DOHH2 (cell line): ENCODE results near the gene MACC1.

ENCODE experiments used
- CTCF ChIP-seq: fragments of 200-600 bp; sonication (generic); IDR thresholded peaks from one replicate; pipeline ENCODE4 v1.5.1; 2014; ENCODE audit warnings: antibody characterized with exemption, mild to moderate bottlenecking, low read depth, low read length; ENCODE audit not compliant: poor library complexity, severe bottlenecking
- EZH2phosphoT487 ChIP-seq: fragments of 200-600 bp; sonication (generic); IDR thresholded peaks from 2 replicates; pipeline ENCODE4 v1.6.1; 2017; ENCODE audit warnings: borderline replicate concordance, mild to moderate bottlenecking, antibody characterized with exemption, low read length, moderate library complexity, mixed read lengths

- no peak for TF ChIP-seq CTCF
- TF ChIP-seq EZH2phosphoT487, result no peak
Observed at GRCh38 chr7:20238754-20239324, 21.7 kb upstream of the MACC1 start.
